Astrocyte of the cerebellum (primary cell): ENCODE measurements around the gene ZNF511.

Experiments used
- DNase-seq: peaks from one replicate; pipeline ENCODE4 v3.0.0-alpha.2; 2011; ENCODE audit warnings: low read depth
- H3K4me3 ChIP-seq: 2 replicates; pipeline ENCODE4 v1.5.1; 2011; ENCODE audit warnings: mild to moderate bottlenecking, low read depth, low read length, moderate library complexity
- CTCF ChIP-seq: IDR thresholded peaks from 2 replicates; pipeline ENCODE4 v1.5.1; 2012; ENCODE audit warnings: low read length, low read depth, moderate library complexity, mild to moderate bottlenecking; ENCODE audit errors: missing control alignments
- in situ Hi-C: cut with HindIII; loops from 2 replicates; pipeline ENCODE4 v1.10.0; 2017; ENCODE audit warnings: low sequenced_read_pairs

The ZNF511 gene

GRCh38 chr10:133293810-133294119 is 14.9 kb upstream of the ZNF511 start:
- DNase-seq: no peak
- no peak for TF ChIP-seq CTCF
- no peak overlapping the region for H3K4me3 ChIP-seq
- in situ Hi-C loops: no loop called here

GRCh38 chr10:133294189-133294588 is 14.5 kb upstream of the ZNF511 start:
- TF ChIP-seq CTCF: no peak
- H3K4me3 ChIP-seq: no peak overlapping the region
- in situ Hi-C loops: no loop called here
- DNase-seq: no peak

GRCh38 chr10:133295426-133296320 is 13.0 kb upstream of the ZNF511 start:
- no peak for DNase-seq
- TF ChIP-seq CTCF: no peak
- H3K4me3 ChIP-seq: no peak overlapping the region
- in situ Hi-C loops: no loop called here

- no peak for DNase-seq
- no peak for TF ChIP-seq CTCF
- no peak overlapping the region for H3K4me3 ChIP-seq
- in situ Hi-C loops: no loop called here
These were observed 11.2 kb upstream of the ZNF511 start for GRCh38 chr10:133297504-133297903.

- no peak overlapping the region for H3K4me3 ChIP-seq
- no peak for DNase-seq
- TF ChIP-seq CTCF: no peak
- in situ Hi-C loops: no loop called here
These were observed 10.2 kb upstream of the ZNF511 start for GRCh38 chr10:133298466-133298865.

- in situ Hi-C loops: no loop called here
- no peak for TF ChIP-seq CTCF
- no peak overlapping the region for H3K4me3 ChIP-seq
These were observed 9.5 kb upstream of the ZNF511 start for GRCh38 chr10:133299224-133299623.

GRCh38 chr10:133299738-133300137 is 9.0 kb upstream of the ZNF511 start:
- no peak for DNase-seq
- in situ Hi-C loops: no loop called here
- H3K4me3 ChIP-seq: no peak overlapping the region
- no peak for TF ChIP-seq CTCF

More at GRCh38 chr10:133299224-133299623, 9.5 kb upstream of the ZNF511 start:
- no peak for DNase-seq
